A549 (cell line): ENCODE results near the gene SHF.

Experiments used
- BHLHE40 ChIP-seq: IDR thresholded peaks from 2 replicates; pipeline ENCODE4 v1.6.1; 2012; ENCODE audit warnings: low read depth, low read length, inconsistent platforms
- EP300 ChIP-seq, 2 experiments: fragments of >200 bp; sonication (Bioruptor Twin); formaldehyde crosslinking; IDR thresholded peaks; 2 replicates in 1 of 2; 3 replicates in 1 of 2; pipeline ENCODE4 v1.6.1; 2016 to 2017
- POLR2A ChIP-seq: IDR thresholded peaks from 2 replicates; pipeline ENCODE4 v1.6.1; 2012; ENCODE audit warnings: mild to moderate bottlenecking, low read length
- TF ChIP-seq, protein P1 (sequence below): fragments of >200 bp; sonication (Bioruptor Twin); formaldehyde crosslinking; IDR thresholded peaks from 3 replicates; pipeline ENCODE4 v1.5.1; 2016
- TF ChIP-seq, protein P2 (sequence below): fragments of 250-450 bp; sonication (Bioruptor Pico); IDR thresholded peaks from 2 replicates; pipeline ENCODE4 v1.5.0; 2021; ENCODE audit warnings: mild to moderate bottlenecking, moderate library complexity, borderline replicate concordance
- TF ChIP-seq, protein P3 (sequence below): IDR thresholded peaks from 2 replicates; pipeline ENCODE4 v1.6.1; 2012; ENCODE audit warnings: low read depth, borderline replicate concordance

DNA sequence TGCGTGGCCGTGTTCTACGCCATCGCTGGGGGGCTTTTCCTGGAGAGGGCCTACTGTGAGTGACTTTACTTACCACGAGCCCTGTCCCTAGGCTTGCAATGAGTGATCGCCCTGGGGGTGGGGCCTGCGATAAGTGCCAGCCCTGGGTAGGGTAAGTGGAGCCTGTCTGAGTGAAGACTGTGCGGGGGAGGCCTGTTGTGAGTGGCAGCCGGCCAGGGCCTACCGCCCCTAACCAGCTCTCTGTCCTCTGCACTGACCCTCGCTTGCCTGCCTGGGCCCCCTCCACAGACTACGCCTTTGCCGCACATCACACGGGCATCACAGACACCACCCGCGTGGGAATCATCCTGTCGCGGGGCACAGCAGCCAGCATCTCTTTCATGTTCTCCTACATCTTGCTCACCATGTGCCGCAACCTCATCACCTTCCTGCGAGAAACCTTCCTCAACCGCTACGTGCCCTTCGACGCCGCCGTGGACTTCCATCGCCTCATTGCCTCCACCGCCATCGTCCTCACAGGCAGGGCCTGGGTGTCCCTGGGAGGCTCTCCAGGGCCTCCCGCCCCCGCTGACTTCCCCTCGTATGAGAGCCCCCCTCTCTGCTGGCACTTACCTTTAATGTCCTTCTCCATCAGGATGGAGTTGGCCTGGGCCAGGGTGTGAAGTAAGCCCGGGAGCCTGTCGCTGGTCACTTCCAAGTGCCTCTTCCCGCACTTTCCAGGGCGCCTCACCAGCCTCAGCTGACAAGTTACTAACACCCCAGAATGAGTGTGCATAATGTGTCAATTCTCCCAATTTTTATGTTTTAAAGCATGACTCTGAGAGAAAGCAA lies 35.6 kb downstream of the SHF start:
- TF ChIP-seq, protein P1, sequence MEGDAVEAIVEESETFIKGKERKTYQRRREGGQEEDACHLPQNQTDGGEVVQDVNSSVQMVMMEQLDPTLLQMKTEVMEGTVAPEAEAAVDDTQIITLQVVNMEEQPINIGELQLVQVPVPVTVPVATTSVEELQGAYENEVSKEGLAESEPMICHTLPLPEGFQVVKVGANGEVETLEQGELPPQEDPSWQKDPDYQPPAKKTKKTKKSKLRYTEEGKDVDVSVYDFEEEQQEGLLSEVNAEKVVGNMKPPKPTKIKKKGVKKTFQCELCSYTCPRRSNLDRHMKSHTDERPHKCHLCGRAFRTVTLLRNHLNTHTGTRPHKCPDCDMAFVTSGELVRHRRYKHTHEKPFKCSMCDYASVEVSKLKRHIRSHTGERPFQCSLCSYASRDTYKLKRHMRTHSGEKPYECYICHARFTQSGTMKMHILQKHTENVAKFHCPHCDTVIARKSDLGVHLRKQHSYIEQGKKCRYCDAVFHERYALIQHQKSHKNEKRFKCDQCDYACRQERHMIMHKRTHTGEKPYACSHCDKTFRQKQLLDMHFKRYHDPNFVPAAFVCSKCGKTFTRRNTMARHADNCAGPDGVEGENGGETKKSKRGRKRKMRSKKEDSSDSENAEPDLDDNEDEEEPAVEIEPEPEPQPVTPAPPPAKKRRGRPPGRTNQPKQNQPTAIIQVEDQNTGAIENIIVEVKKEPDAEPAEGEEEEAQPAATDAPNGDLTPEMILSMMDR = no peak
- TF ChIP-seq, protein P2, sequence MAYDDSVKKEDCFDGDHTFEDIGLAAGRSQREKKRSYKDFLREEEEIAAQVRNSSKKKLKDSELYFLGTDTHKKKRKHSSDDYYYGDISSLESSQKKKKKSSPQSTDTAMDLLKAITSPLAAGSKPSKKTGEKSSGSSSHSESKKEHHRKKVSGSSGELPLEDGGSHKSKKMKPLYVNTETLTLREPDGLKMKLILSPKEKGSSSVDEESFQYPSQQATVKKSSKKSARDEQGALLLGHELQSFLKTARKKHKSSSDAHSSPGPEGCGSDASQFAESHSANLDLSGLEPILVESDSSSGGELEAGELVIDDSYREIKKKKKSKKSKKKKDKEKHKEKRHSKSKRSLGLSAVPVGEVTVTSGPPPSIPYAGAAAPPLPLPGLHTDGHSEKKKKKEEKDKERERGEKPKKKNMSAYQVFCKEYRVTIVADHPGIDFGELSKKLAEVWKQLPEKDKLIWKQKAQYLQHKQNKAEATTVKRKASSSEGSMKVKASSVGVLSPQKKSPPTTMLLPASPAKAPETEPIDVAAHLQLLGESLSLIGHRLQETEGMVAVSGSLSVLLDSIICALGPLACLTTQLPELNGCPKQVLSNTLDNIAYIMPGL (CRISPR knock-in tag) = no peak
- TF ChIP-seq, protein P3, sequence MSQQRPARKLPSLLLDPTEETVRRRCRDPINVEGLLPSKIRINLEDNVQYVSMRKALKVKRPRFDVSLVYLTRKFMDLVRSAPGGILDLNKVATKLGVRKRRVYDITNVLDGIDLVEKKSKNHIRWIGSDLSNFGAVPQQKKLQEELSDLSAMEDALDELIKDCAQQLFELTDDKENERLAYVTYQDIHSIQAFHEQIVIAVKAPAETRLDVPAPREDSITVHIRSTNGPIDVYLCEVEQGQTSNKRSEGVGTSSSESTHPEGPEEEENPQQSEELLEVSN = no peak
- TF ChIP-seq BHLHE40 = no peak
- TF ChIP-seq POLR2A = no peak
- TF ChIP-seq EP300 (IDR thresholded peaks at IDR 0.05) = no peak
